Measurements from ENCODE around the gene MSH2. TPM values are rescaled to one million over a fixed set of nuclear protein-coding genes. Genes with fewer than 3 reads are reported as not detected.

Gene MSH2
- total RNA-seq, 4 donors from 2014 or later, result 5.2 to 11.2 (median 7.0) TPM

- DNase-seq (ENCODE audit: low spot score) (no peak), ATAC-seq (ENCODE audit: low FRiP score) (no peak)
- TF ChIP-seq, protein P1, sequence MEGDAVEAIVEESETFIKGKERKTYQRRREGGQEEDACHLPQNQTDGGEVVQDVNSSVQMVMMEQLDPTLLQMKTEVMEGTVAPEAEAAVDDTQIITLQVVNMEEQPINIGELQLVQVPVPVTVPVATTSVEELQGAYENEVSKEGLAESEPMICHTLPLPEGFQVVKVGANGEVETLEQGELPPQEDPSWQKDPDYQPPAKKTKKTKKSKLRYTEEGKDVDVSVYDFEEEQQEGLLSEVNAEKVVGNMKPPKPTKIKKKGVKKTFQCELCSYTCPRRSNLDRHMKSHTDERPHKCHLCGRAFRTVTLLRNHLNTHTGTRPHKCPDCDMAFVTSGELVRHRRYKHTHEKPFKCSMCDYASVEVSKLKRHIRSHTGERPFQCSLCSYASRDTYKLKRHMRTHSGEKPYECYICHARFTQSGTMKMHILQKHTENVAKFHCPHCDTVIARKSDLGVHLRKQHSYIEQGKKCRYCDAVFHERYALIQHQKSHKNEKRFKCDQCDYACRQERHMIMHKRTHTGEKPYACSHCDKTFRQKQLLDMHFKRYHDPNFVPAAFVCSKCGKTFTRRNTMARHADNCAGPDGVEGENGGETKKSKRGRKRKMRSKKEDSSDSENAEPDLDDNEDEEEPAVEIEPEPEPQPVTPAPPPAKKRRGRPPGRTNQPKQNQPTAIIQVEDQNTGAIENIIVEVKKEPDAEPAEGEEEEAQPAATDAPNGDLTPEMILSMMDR (IDR thresholded peaks at IDR 0.05), result no peak
Measured at GRCh38 chr2:47519147-47519537, 116.2 kb downstream of the MSH2 start.

DNA sequence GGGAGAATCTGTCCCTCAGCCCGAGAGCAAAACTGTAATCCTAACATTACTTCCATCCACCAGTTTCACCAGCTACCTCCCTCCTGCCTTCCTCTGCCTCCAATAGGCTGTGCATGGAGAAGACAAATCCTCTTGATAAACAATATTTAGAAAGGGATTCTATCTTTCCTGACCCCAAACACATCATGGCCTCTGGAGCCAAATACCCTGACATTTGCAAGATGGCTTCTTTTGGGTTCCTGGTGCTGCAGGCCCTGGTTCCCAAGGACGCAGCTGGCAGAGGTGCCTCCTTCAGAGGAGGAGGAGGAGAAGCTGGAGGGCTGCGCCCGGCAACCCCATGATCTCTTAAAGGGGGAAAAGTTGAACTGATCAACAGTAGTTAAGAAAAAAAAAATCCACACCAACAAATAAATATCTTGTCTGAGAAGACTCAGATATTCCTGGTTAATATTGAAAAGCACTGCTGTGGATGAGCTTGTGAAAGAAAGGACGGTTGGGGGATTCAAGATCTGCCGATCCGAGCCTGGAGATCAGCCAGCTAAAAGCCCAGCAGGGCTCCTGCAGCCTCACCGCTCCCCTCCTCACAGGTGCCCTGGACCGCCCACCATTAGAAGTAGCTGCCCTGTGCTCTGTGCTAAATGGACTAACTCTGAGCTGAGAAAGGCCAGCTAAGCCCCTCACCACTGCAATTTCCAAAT lies 116.8 kb downstream of the MSH2 start:
- ATAC-seq (ENCODE audit: low FRiP score), result no peak
- TF ChIP-seq, protein P1 (IDR thresholded peaks at IDR 0.05), result no peak
- DNase-seq (ENCODE audit: low spot score), result no peak

DNA sequence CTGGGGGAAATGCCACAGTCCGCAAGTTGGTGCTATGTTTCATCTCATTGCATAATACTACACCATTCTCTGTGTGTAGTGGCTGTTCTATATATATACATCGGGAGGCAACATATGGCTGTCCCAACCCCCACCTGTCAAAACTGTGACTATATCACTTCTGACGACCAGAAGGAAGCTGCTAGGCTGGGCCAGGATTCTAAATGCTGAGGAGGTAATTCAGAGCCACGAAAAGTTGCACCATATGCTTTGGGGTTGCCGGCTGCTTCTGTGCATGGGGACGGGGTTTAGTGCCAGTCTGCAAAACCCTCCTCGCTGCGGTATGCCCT lies 117.3 kb downstream of the MSH2 start:
- no peak for ATAC-seq (ENCODE audit: low FRiP score)
- TF ChIP-seq, protein P1 (IDR thresholded peaks at IDR 0.05), result no peak
- no peak for DNase-seq (ENCODE audit: low spot score)

- TF ChIP-seq, protein P1 (IDR thresholded peaks at IDR 0.05), result no peak
- DNase-seq (ENCODE audit: low spot score) (no peak), ATAC-seq (ENCODE audit: low FRiP score) (no peak)
Measured at GRCh38 chr2:47520825-47521665, 118.1 kb downstream of the MSH2 start.

DNA sequence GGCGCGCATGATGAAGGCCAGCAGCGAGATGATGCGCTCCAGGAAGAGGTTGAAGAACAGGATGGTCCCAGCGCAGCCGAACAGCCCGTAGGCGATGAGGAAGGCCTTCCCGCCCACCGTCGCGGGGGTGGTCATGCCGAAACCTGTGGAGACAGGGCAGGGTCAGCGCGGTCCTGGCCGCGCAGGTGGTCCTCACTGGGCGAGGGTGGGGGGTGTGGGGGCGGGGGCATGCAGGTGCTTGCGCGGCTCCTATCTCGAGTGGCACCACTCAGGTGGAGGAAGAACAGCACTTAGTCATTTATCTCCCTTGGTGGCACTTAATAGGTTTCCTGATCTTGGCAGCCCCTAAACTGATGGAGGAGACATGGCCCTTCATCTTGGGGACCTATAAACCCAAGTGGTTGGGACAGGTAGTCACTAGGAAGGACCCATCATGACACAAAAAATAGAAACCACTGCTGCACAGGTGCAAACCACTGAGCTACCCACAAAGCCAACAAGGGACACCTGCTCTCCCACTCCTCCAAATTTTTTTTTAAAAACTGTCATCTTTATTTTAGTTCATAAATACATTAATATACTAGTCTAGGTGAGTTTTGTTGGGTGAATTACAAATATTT lies 118.8 kb downstream of the MSH2 start:
- no peak for ATAC-seq (ENCODE audit: low FRiP score)
- DNase-seq (ENCODE audit: low spot score), result no peak
- TF ChIP-seq, protein P1 (IDR thresholded peaks at IDR 0.05), result no peak

GRCh38 chr2:47525167-47525566 lies 122.2 kb downstream of the MSH2 start:
- TF ChIP-seq, protein P1 (IDR thresholded peaks at IDR 0.05), result no peak
- DNase-seq (ENCODE audit: low spot score), result no peak
- no peak for ATAC-seq (ENCODE audit: low FRiP score)

Measured in omental fat pad (tissue), 4 donors.